PC-3 (cell line): ENCODE data around the gene SAA1. TPM values are rescaled to one million over a fixed set of nuclear protein-coding genes. Genes with fewer than 3 reads are reported as not detected.

Source experiments
- ATAC-seq: fragments of 200-7000 bp; cut with Tn5 transposase; 2 replicates; pipeline ENCODE4 v1.9.1; 2020; ENCODE audit warnings: mild to moderate bottlenecking, moderate library complexity
- BruUV-seq: library from RNA; stranded (reverse); fragments of 400-500 nt; replicated peaks from 2 replicates; lab custom pipeline; 2021; lab: Mats Ljungman, UMichigan
- CTCF ChIA-PET: fragments of 300-600 bp; sonication (Branson Sonifier 250); formaldehyde crosslinking; loops from one replicate; lab custom pipeline; 2022; ENCODE audit warnings: antibody characterized with exemption; lab: Charles Lee
- POLR2A ChIA-PET: fragments of 300-600 bp; sonication (Branson Sonifier 250); formaldehyde crosslinking; loops from one replicate; lab custom pipeline; 2022; ENCODE audit warnings: antibody characterized with exemption; ENCODE audit not compliant: unreplicated experiment; lab: Charles Lee
- DNase-seq: peaks from one replicate; pipeline ENCODE4 v3.0.0-alpha.2; 2015
- H2AFZ ChIP-seq: fragments of 300-600 bp; sonication (generic); 2 replicates; pipeline ENCODE4 v1.6.0; 2016; ENCODE audit warnings: antibody characterized with exemption, low read length
- H3F3A ChIP-seq: fragments of 300-600 bp; sonication (generic); one replicate; pipeline ENCODE4 v1.6.0; 2017; ENCODE audit warnings: antibody characterized with exemption, low read length, control low read depth, mild to moderate bottlenecking; ENCODE audit not compliant: unreplicated experiment
- H3K27ac ChIP-seq: fragments of 300-600 bp; sonication (generic); 2 replicates; pipeline ENCODE4 v1.5.1; 2016; ENCODE audit warnings: mild to moderate bottlenecking, low read length
- H3K27me3 ChIP-seq: fragments of 300-600 bp; sonication (generic); 2 replicates; pipeline ENCODE4 v1.6.1; 2016; ENCODE audit warnings: low read length, mixed read lengths
- H3K36me3 ChIP-seq: fragments of 300-600 bp; sonication (generic); 2 replicates; pipeline ENCODE4 v1.6.1; 2016; ENCODE audit warnings: low read depth, mixed run types, low read length, mixed read lengths
- H3K4me1 ChIP-seq: fragments of 300-600 bp; sonication (generic); 2 replicates; pipeline ENCODE4 v1.5.1; 2016; ENCODE audit warnings: low read length; ENCODE audit not compliant: insufficient read depth
- H3K4me2 ChIP-seq: fragments of 300-600 bp; sonication (generic); 2 replicates; pipeline ENCODE4 v1.6.0; 2016; ENCODE audit warnings: low read length
- H3K4me3 ChIP-seq: fragments of 300-600 bp; sonication (generic); 2 replicates; pipeline ENCODE4 v1.5.1; 2016; ENCODE audit warnings: mild to moderate bottlenecking, low read length, mixed read lengths
- H3K79me2 ChIP-seq: fragments of 300-600 bp; sonication (generic); 2 replicates; pipeline ENCODE4 v1.6.1; 2017; ENCODE audit warnings: low read length, mixed read lengths
- H3K9ac ChIP-seq: fragments of 300-600 bp; sonication (generic); 2 replicates; pipeline ENCODE4 v1.6.0; 2016; ENCODE audit warnings: mild to moderate bottlenecking, low read length
- H3K9me2 ChIP-seq: fragments of 300-600 bp; sonication (generic); replicated peaks from 2 replicates; pipeline ENCODE4 v1.6.1; 2016; ENCODE audit warnings: mixed run types, low read length, mixed read lengths
- H3K9me3 ChIP-seq: fragments of 300-600 bp; sonication (generic); 2 replicates; pipeline ENCODE4 v1.6.1; 2016; ENCODE audit warnings: low read length, mixed read lengths
- H4K20me1 ChIP-seq: fragments of 300-600 bp; sonication (generic); 2 replicates; pipeline ENCODE4 v1.6.1; 2016; ENCODE audit warnings: low read length, mixed read lengths
- CTCF ChIP-seq: fragments of 300-600 bp; sonication (generic); conservative IDR thresholded peaks from 2 replicates; pipeline ENCODE4 v1.5.1; 2017; ENCODE audit warnings: antibody characterized with exemption, low read depth, mild to moderate bottlenecking, low read length
- EZH2 ChIP-seq: fragments of 300-600 bp; sonication (generic); IDR thresholded peaks from one replicate; pipeline ENCODE4 v1.6.1; 2017; ENCODE audit warnings: antibody characterized with exemption, mild to moderate bottlenecking, low read length; ENCODE audit not compliant: unreplicated experiment
- EZH2phosphoT487 ChIP-seq: fragments of 300-600 bp; sonication (generic); IDR thresholded peaks from 2 replicates; pipeline ENCODE4 v1.6.1; 2018; ENCODE audit warnings: mild to moderate bottlenecking, antibody characterized with exemption, low read length, borderline replicate concordance
- intact Hi-C: fragments of 100-400 bp; cut with micrococcal nuclease; formaldehyde crosslinking; loops from 2 replicates; pipeline ENCODE4 v1.9.0; 2023
- total RNA-seq: library from RNA; depleted of rRNA; stranded (reverse); fragments of >200 nt; gene quantifications from 2 replicates; pipeline ENCODE4 v1.2.3, GENCODE V29; 2014

The SAA1 gene
- total RNA-seq, 1 experiment from 2014 or later = not detected

DNA sequence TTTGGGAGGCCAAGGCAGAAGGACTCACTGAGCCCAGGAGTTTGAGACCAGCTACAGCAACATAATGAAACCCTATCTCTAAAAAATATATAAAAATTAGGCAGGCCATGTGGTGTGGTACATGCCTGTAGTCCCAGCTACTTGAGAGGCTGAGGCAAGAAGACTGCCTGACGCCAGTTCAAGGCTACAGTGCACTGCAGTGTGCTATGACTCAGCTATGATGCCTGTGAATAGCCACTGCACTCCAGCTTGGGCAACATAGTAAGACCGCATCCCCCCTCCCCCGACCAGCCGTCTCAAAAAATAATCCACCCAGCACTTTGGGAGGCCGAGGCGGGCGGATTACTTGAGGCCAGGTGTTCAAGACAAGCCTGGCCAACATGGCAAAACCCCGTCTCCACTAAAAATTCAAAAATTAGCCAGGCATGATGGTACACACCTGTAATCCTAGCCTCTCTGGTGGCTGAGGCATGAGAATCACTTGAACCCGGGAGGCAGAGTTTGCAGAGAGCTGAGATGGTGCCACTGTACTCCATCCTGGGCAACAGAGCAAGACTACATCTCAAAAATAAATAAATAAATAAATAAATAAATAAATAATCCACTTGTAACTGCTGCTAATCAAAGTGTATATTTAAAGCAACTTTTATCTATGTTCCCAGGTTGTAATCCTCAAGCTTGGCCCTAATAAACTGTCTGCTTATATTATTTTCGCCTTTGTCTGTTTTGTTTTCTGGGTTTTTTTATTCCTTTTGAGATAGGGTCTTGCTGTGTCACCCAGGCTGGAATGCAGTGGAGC lies 48.1 kb downstream of the SAA1 start:
- ChIA-PET CTCF (no interaction called here), POLR2A (interaction anchor here (0.6 kb wide), 1 partner anchor 37 kb away, joined by 3 read pairs; no protein-coding TSS in a partner anchor)
- intact Hi-C loops = no loop called here
- DNase-seq (no peak), ATAC-seq (no peak)
- H4K20me1 ChIP-seq = no peaks in the 10 kb centered on the region
- peaks cover 39% of the 10 kb centered on the region for H3K79me2 ChIP-seq
- H3K9me3 ChIP-seq = no peaks in the 10 kb centered on the region
- H3K9ac ChIP-seq = no peak overlapping the region
- no peak for TF ChIP-seq EZH2
- no peak for TF ChIP-seq EZH2phosphoT487
- no peak for TF ChIP-seq CTCF
- H3K9me2 ChIP-seq = no peaks in the 10 kb centered on the region
- no peak overlapping the region for H3K4me3 ChIP-seq
- no peak overlapping the region for H2AFZ ChIP-seq
- no peaks in the 10 kb centered on the region for H3F3A ChIP-seq
- H3K36me3 ChIP-seq = no peaks in the 10 kb centered on the region; the same call in 1 of the 2 replicates
- BruUV-seq = no TSS peak
- no peak overlapping the region for H3K4me2 ChIP-seq
- H3K27ac ChIP-seq = no peak overlapping the region
- H3K27me3 ChIP-seq = no peaks in the 10 kb centered on the region
- 0 out of 2 replicates have a peak, but pooled peaks cover 1% of the 10 kb centered on the region for H3K4me1 ChIP-seq

GRCh38 chr11:18314784-18315523 lies 48.9 kb downstream of the SAA1 start:
- H3K79me2 ChIP-seq = peaks cover 47% of the 10 kb centered on the region
- intact Hi-C loops = no loop called here
- POLR2A ChIA-PET = interaction anchor here (0.6 kb wide), 1 partner anchor 38 kb away, joined by 3 read pairs; no protein-coding TSS in a partner anchor
- H3K4me3 ChIP-seq = no peak overlapping the region
- no TSS peak for BruUV-seq
- H2AFZ ChIP-seq = no peak overlapping the region
- ATAC-seq (no peak), DNase-seq (no peak)
- H3K9me2 ChIP-seq = no peaks in the 10 kb centered on the region
- no peaks in the 10 kb centered on the region for H3K9me3 ChIP-seq
- no peaks in the 10 kb centered on the region for H3F3A ChIP-seq
- H3K4me2 ChIP-seq = no peak overlapping the region
- no peak overlapping the region for H3K27ac ChIP-seq
- CTCF ChIA-PET = no interaction called here
- peaks cover 9% of the 10 kb centered on the region for H3K4me1 ChIP-seq
- H3K36me3 ChIP-seq = no peaks in the 10 kb centered on the region; the same call in 1 of the 2 replicates
- H3K27me3 ChIP-seq = no peaks in the 10 kb centered on the region
- H3K9ac ChIP-seq = no peak overlapping the region
- H4K20me1 ChIP-seq = no peaks in the 10 kb centered on the region
- no peak for TF ChIP-seq EZH2
- TF ChIP-seq EZH2phosphoT487 = no peak
- no peak for TF ChIP-seq CTCF
